ENCODE data around the gene SCLT1. TPM values are rescaled to one million over a fixed set of nuclear protein-coding genes. Genes with fewer than 3 reads are reported as not detected.

SCLT1 gene
- total RNA-seq, 1 experiment from 2014 or later: 11.3 TPM

GRCh38 chr4:128859887-128860677, 233.3 kb downstream of the SCLT1 start:
- H2AFZ ChIP-seq (ENCODE audit: low read length): no peak overlapping the region
- H3K79me1 ChIP-seq (ENCODE audit: insufficient read depth, low read depth, low read length, poor library complexity, severe bottlenecking): peaks cover 8% of the 10 kb centered on the region
- H3K4ac ChIP-seq (ENCODE audit: low read depth, low read length): no peak overlapping the region
- Mint-ChIP-seq H3K4me3 (no peak overlapping the region), H3K36me3 (ENCODE audit: insufficient read depth in 1 of 3, low read depth in 3 of 3) (peaks cover 79 to 98% (median 95%) of the 10 kb centered on the region in 3 experiments), H3K27ac (peak overlapping the region in 2 of 3 experiments; percentile 10 to 75; a peak in 5 of 7 replicates), H3K4me1 (peaks cover 33 to 43% of the 10 kb centered on the region in 2 experiments), H3K27me3 (ENCODE audit: low read depth) (peaks cover 3% of the 10 kb centered on the region; the same call in 1 of the 2 replicates), H3K9me3 (no peaks in the 10 kb centered on the region; a peak in 1 of 5 replicates)
- no peak overlapping the region for H3K18ac ChIP-seq (ENCODE audit: insufficient read length, low read depth, low read length)
- H2AK5ac ChIP-seq (ENCODE audit: insufficient read length, low read length): no peak overlapping the region
- peaks cover 5% of the 10 kb centered on the region for H4K20me1 ChIP-seq (ENCODE audit: control insufficient read depth, insufficient read depth, insufficient read length)
- peaks cover 7% of the 10 kb centered on the region; the same call in 1 of the 2 replicates for H3K79me2 ChIP-seq (ENCODE audit: insufficient read depth, low read length)
- no peak overlapping the region for H3K56ac ChIP-seq (ENCODE audit: insufficient read length, low read depth, low read length)
- no peak for DNase-seq
- H3K4me2 ChIP-seq (ENCODE audit: insufficient read depth, insufficient read length, low read length): no peak overlapping the region
- WGBS (ENCODE audit: extremely low coverage, insufficient read length, low lambda C conversion rate): no CpG with 5 or more reads among the region's 6 CpGs
- no peak overlapping the region for H3K14ac ChIP-seq (ENCODE audit: insufficient read depth, low read length)
- no peak overlapping the region for H3K23ac ChIP-seq (ENCODE audit: insufficient read length, low read depth, low read length)
- H3K4me1 ChIP-seq (ENCODE audit: insufficient read depth, low read length): peaks cover 7% of the 10 kb centered on the region; the same call in 1 of the 2 replicates
- H2BK120ac ChIP-seq (ENCODE audit: low read depth, low read length, poor library complexity, severe bottlenecking): no peak overlapping the region
- H2BK15ac ChIP-seq (ENCODE audit: low read depth, low read length): no peak overlapping the region
- no peak overlapping the region for H2BK5ac ChIP-seq (ENCODE audit: insufficient read length, low read length)
- H4K91ac ChIP-seq (ENCODE audit: insufficient read length, low read depth, low read length): no peak overlapping the region
- no peak overlapping the region for H4K5ac ChIP-seq (ENCODE audit: insufficient read length, low read depth, low read length)
- no peak overlapping the region for H3K9ac ChIP-seq (ENCODE audit: extremely low read depth, insufficient read length, low read length)
- no peaks in the 10 kb centered on the region for H3K23me2 ChIP-seq (ENCODE audit: insufficient read length, low read depth, low read length, poor library complexity, severe bottlenecking)
- no peaks in the 10 kb centered on the region for H3K9me3 ChIP-seq (ENCODE audit: control insufficient read depth, low read depth, low read length)
- TF ChIP-seq CTCF (conservative IDR thresholded peaks at IDR 0.05): no peak
- H2BK12ac ChIP-seq (ENCODE audit: insufficient read length, low read depth, low read length): no peak overlapping the region
- no peak overlapping the region for H3T11ph ChIP-seq (ENCODE audit: low read length)
- no peak overlapping the region for H4K8ac ChIP-seq (replicated peaks; ENCODE audit: insufficient read length, low read depth, low read length)
- H3K27me3 ChIP-seq (ENCODE audit: insufficient read depth, low read length): no peaks in the 10 kb centered on the region
- no peak overlapping the region for H3K27ac ChIP-seq (ENCODE audit: insufficient read length, low read depth, low read length)
- H2BK20ac ChIP-seq (ENCODE audit: low read depth, low read length, poor library complexity, severe bottlenecking): no peak overlapping the region
